Endothelial cell of umbilical vein (primary cell): ENCODE data around the gene PANX2. TPM values are rescaled to one million over a fixed set of nuclear protein-coding genes. Genes with fewer than 3 reads are reported as not detected.

Source experiments
- BruUV-seq: library from RNA; stranded (reverse); fragments of 400-500 nt; replicated peaks from 2 replicates; lab custom pipeline; 2021; lab: Mats Ljungman, UMichigan
- CTCF ChIA-PET: fragments of 300-600, 350-600 bp; sonication (Branson Sonifier 250); formaldehyde crosslinking; loops from one replicate; lab custom pipeline; 2021; ENCODE audit warnings: antibody characterized with exemption, inconsistent platforms; lab: Charles Lee
- POLR2A ChIA-PET: fragments of 300-600, 350-600 bp; sonication (Branson Sonifier 250); formaldehyde crosslinking; loops from one replicate; lab custom pipeline; 2021; ENCODE audit warnings: antibody characterized with exemption, inconsistent platforms; lab: Charles Lee
- DNase-seq: peaks from one replicate; pipeline ENCODE4 v3.0.0-alpha.2; 2011; ENCODE audit warnings: low read depth, low spot score
- FAIRE-seq: peaks from 2 replicates; lab custom pipeline; 2011; peaks lifted over from hg19 to GRCh38; lab: Jason Lieb, UNC
- H2AFZ ChIP-seq: 2 replicates; pipeline ENCODE4 v1.6.0; 2012; ENCODE audit warnings: low read depth, low read length, control low read depth, inconsistent platforms
- H3K27ac ChIP-seq: 2 replicates; pipeline ENCODE4 v1.5.1; 2011; ENCODE audit warnings: low read depth, mild to moderate bottlenecking, control low read depth, low read length, moderate library complexity; ENCODE audit not compliant: insufficient read depth
- H3K27me3 ChIP-seq, 2 experiments: 2 replicates each; pipeline versions ENCODE4 v1.6.0 to v1.6.1; 2011; ENCODE audit warnings: low read length in 2 of 2, mixed read lengths in 1 of 2; ENCODE audit not compliant: control insufficient read depth in 2 of 2, insufficient read depth in 2 of 2
- H3K36me3 ChIP-seq, 2 experiments: 2 replicates in 1 of 2; 3 replicates in 1 of 2; pipeline ENCODE4 v1.5.1; 2011; ENCODE audit warnings: low read length in 2 of 2, mild to moderate bottlenecking in 1 of 2, moderate library complexity in 1 of 2; ENCODE audit not compliant: control insufficient read depth in 2 of 2, insufficient read depth in 2 of 2; ENCODE audit errors: extremely low read depth in 1 of 2
- H3K4me1 ChIP-seq: 3 replicates; pipeline ENCODE4 v1.5.1; 2011; ENCODE audit warnings: mild to moderate bottlenecking, low read length; ENCODE audit not compliant: control insufficient read depth, insufficient read depth; ENCODE audit errors: extremely low read depth
- H3K4me2 ChIP-seq: 2 replicates; pipeline ENCODE4 v1.6.1; 2011; ENCODE audit warnings: low read length, control low read depth, mixed read lengths; ENCODE audit not compliant: insufficient read depth
- H3K4me3 ChIP-seq, 3 experiments: fragments of 200-600 bp in 1 of 3; sonication (generic), shearing (Covaris generic) in 1 of 3; replicated peaks in 1 of 3; 2 replicates each; pipeline ENCODE4 v1.5.1; 2011 to 2016; ENCODE audit warnings: control low read depth in 3 of 3, low read length in 3 of 3, mild to moderate bottlenecking in 2 of 3, inconsistent platforms in 1 of 3, low read depth in 1 of 3, moderate library complexity in 1 of 3; ENCODE audit not compliant: insufficient read depth in 1 of 3
- H3K79me2 ChIP-seq: 2 replicates; pipeline ENCODE4 v1.6.0; 2012; ENCODE audit warnings: low read length, inconsistent platforms; ENCODE audit not compliant: control insufficient read depth, insufficient read depth
- H3K9ac ChIP-seq: replicated peaks from 2 replicates; pipeline ENCODE3; 2011; ENCODE audit warnings: low read length, control low read depth; ENCODE audit not compliant: insufficient read depth; ENCODE audit errors: extremely low read depth
- H3K9me1 ChIP-seq: replicated peaks from 3 replicates; pipeline ENCODE4 v1.6.0; 2011; ENCODE audit warnings: mild to moderate bottlenecking, low read length; ENCODE audit not compliant: control insufficient read depth, insufficient read depth; ENCODE audit errors: extremely low read depth
- H3K9me3 ChIP-seq: replicated peaks from 2 replicates; pipeline ENCODE4 v1.5.1; 2012; ENCODE audit warnings: low read length, inconsistent platforms; ENCODE audit not compliant: control insufficient read depth, insufficient read depth
- H4K20me1 ChIP-seq: replicated peaks from 2 replicates; pipeline ENCODE3; 2011; ENCODE audit warnings: mild to moderate bottlenecking, low read length; ENCODE audit not compliant: control insufficient read depth, insufficient read depth; ENCODE audit errors: extremely low read depth
- CTCF ChIP-seq, 2 donors: IDR thresholded peaks; 1 replicate in 1 of 2; 2 replicates in 1 of 2; pipeline ENCODE4 v1.5.1; 2011; ENCODE audit warnings: low read length in 2 of 2, mild to moderate bottlenecking in 2 of 2, moderate library complexity in 2 of 2, control low read depth in 1 of 2, inconsistent platforms in 1 of 2, low read depth in 1 of 2; ENCODE audit not compliant: insufficient read depth in 1 of 2; ENCODE audit errors: extremely low read depth in 1 of 2
- EZH2 ChIP-seq: IDR thresholded peaks from 2 replicates; pipeline ENCODE4 v1.6.1; 2012; ENCODE audit warnings: borderline replicate concordance, low read depth, mild to moderate bottlenecking, moderate library complexity, low read length, inconsistent platforms; ENCODE audit not compliant: severe bottlenecking
- FOS ChIP-seq: IDR thresholded peaks from 2 replicates; pipeline ENCODE4 v1.6.1; 2011; ENCODE audit warnings: mild to moderate bottlenecking, low read length, moderate library complexity, borderline replicate concordance; ENCODE audit not compliant: insufficient read depth
- GATA2 ChIP-seq: IDR thresholded peaks from 2 replicates; pipeline ENCODE4 v1.7.0; 2011; ENCODE audit warnings: low read depth, mild to moderate bottlenecking, moderate library complexity, mixed read lengths, low read length; ENCODE audit not compliant: insufficient read length, insufficient read depth
- JUN ChIP-seq: IDR thresholded peaks from 2 replicates; pipeline ENCODE4 v1.6.1; 2011; ENCODE audit warnings: borderline replicate concordance, low read depth; ENCODE audit not compliant: insufficient read length, insufficient read depth
- MAX ChIP-seq: IDR thresholded peaks from 2 replicates; pipeline ENCODE4 v1.6.1; 2011; ENCODE audit not compliant: insufficient read depth, insufficient read length
- MYC ChIP-seq: IDR thresholded peaks from one replicate; pipeline ENCODE4 v1.6.1; 2011; ENCODE audit warnings: mild to moderate bottlenecking, low read depth, low read length
- POLR2A ChIP-seq: IDR thresholded peaks from 2 replicates; pipeline ENCODE4 v1.6.1; 2012; ENCODE audit warnings: low read depth, mild to moderate bottlenecking, control low read depth, low read length
- POLR2AphosphoS5 ChIP-seq: IDR thresholded peaks from 2 replicates; pipeline ENCODE4 v1.6.1; 2012; ENCODE audit warnings: low read depth, mild to moderate bottlenecking, control low read depth, low read length, moderate library complexity; ENCODE audit not compliant: insufficient read depth
- dilution Hi-C: fragments of 300-500 bp; cut with MboI; formaldehyde crosslinking; loops from one replicate; pipeline ENCODE4 v1.15.0; 2019; ENCODE audit warnings: low sequenced_read_pairs; ENCODE audit not compliant: extremely low pct_ligation_motif_present
- intact Hi-C: fragments of 100-400 bp; cut with micrococcal nuclease; formaldehyde crosslinking; loops from one replicate; pipeline ENCODE4 v1.10.0; 2022
- polyA plus RNA-seq, 4 experiments: library from polyadenylated mRNA; depleted of rRNA in 3 of 4; stranded (reverse) in 3 of 4; unstranded in 1 of 4; fragments of >200 nt; gene quantifications; 2 replicates each; pipeline versions ENCODE4 v1.2.1 to v1.2.3, GENCODE V29; 2011 to 2012; ENCODE audit warnings: missing spikeins in 1 of 4
- total RNA-seq: library from RNA; stranded (reverse); gene quantifications from 2 replicates; pipeline ENCODE4 v1.2.3, GENCODE V29; 2021

The PANX2 gene
- total and polyA plus RNA-seq, 2 donors (not counting 3 experiments of a cell fraction or from before 2014, with no cell fraction given), result 2.5 to 5.1 TPM

- POLR2A ChIA-PET, result no interaction called here
- dilution Hi-C loops (no loop called here), intact Hi-C loops (no loop called here)
- no peak overlapping the region for H3K4me3 ChIP-seq
- CTCF ChIA-PET, result interaction anchor here (1.3 to 1.4 kb wide), 2 partner anchors 9 to 79 kb away, joined by 4 read pairs; no protein-coding TSS in a partner anchor
- H2AFZ ChIP-seq, result no peak overlapping the region
- TF ChIP-seq GATA2 (no peak), POLR2A (no peak), MYC (no peak), FOS (no peak), EZH2 (no peak), POLR2AphosphoS5 (no peak), MAX (no peak), JUN (no peak), CTCF (IDR thresholded peaks at IDR 0.05; ENCODE audit: extremely low read depth in 1 of 2, insufficient read depth in 1 of 2, low read depth in 1 of 2, low read length in 2 of 2) (no peak)
- no TSS peak for BruUV-seq
- peaks cover 0 to 26% of the 10 kb centered on the region in 2 experiments for H3K36me3 ChIP-seq
- FAIRE-seq, result no peak
- H3K4me1 ChIP-seq, result no peaks in the 10 kb centered on the region
- no peak overlapping the region for H3K27ac ChIP-seq
- H3K9me3 ChIP-seq, result no peaks in the 10 kb centered on the region
- no peak overlapping the region for H3K4me2 ChIP-seq
- H3K79me2 ChIP-seq, result no peaks in the 10 kb centered on the region
- H4K20me1 ChIP-seq, result no peaks in the 10 kb centered on the region
- no peaks in the 10 kb centered on the region for H3K27me3 ChIP-seq
- H3K9me1 ChIP-seq, result no peaks in the 10 kb centered on the region
- H3K9ac ChIP-seq, result no peak overlapping the region
- no peak for DNase-seq
Observed at GRCh38 chr22:50227579-50228215, 57.2 kb downstream of the PANX2 start.
